ENCODE data around the gene KRT34. TPM values are rescaled to one million over a fixed set of nuclear protein-coding genes. Genes with fewer than 3 reads are reported as not detected.
"Not testable (repeated sequence)": the region's sequence is repeated elsewhere in the genome, so short reads cannot be mapped to it uniquely, and the experiment has no call there.

KRT34 gene
- polyA plus RNA-seq, 4 donors, result not detected

- FAIRE-seq (no peak), DNase-seq (no peak)
- H3K27me3 ChIP-seq (ENCODE audit: control insufficient read depth in 3 of 3, insufficient read depth in 3 of 3, low read length in 3 of 3), result peaks cover 0 to 7% (median 0%) of the 10 kb centered on the region in 3 donors
- H3K9me3 ChIP-seq (ENCODE audit: control insufficient read depth in 2 of 2, insufficient read depth in 1 of 2, low read depth in 1 of 2, low read length in 1 of 2), result peaks cover 0 to 10% of the 10 kb centered on the region in 2 donors
- no peak overlapping the region for H3K4me3 ChIP-seq (ENCODE audit: low read depth in 1 of 3, low read length in 3 of 3)
- 15 to 41% (median 25%) methylated on average over 2 of the region's 2 CpGs for WGBS, 3 donors
- no peaks in the 10 kb centered on the region for H3K4me1 ChIP-seq (ENCODE audit: control insufficient read depth in 3 of 3, insufficient read depth in 2 of 3, low read depth in 1 of 3, low read length in 2 of 3)
- no peaks in the 10 kb centered on the region for H3K36me3 ChIP-seq (ENCODE audit: control insufficient read depth in 3 of 3, insufficient read depth in 2 of 3, low read depth in 1 of 3, low read length in 3 of 3)
- no peak overlapping the region for H3K27ac ChIP-seq (ENCODE audit: low read depth in 1 of 3, low read length in 2 of 3)
Observed at GRCh38 chr17:41391535-41391934, 9.4 kb upstream of the KRT34 start.

GRCh38 chr17:41390411-41390938, 8.4 kb upstream of the KRT34 start:
- Histone ChIP-seq H3K4me1 (ENCODE audit: control insufficient read depth in 3 of 3, insufficient read depth in 2 of 3, low read depth in 1 of 3, low read length in 2 of 3) (no peaks in the 10 kb centered on the region), H3K36me3 (ENCODE audit: control insufficient read depth in 3 of 3, insufficient read depth in 2 of 3, low read depth in 1 of 3, low read length in 3 of 3) (no peaks in the 10 kb centered on the region), H3K9me3 (ENCODE audit: control insufficient read depth in 2 of 2, insufficient read depth in 1 of 2, low read depth in 1 of 2, low read length in 1 of 2) (peaks cover 0 to 10% of the 10 kb centered on the region in 2 donors), H3K27me3 (ENCODE audit: control insufficient read depth in 3 of 3, insufficient read depth in 3 of 3, low read length in 3 of 3) (peaks cover 0 to 5% (median 0%) of the 10 kb centered on the region in 3 donors), H3K4me3 (ENCODE audit: low read depth in 1 of 3, low read length in 3 of 3) (no peak overlapping the region), H3K27ac (ENCODE audit: low read depth in 1 of 3, low read length in 2 of 3) (no peak overlapping the region)
- DNase-seq (peak; percentile 10 to 46), FAIRE-seq (no peak)
- 21 to 41% (median 27%) methylated on average over 7 of the region's 7 CpGs for WGBS, 3 donors

GRCh38 chr17:41387670-41388069, 5.6 kb upstream of the KRT34 start:
- Histone ChIP-seq H3K4me1 (ENCODE audit: control insufficient read depth in 3 of 3, insufficient read depth in 2 of 3, low read depth in 1 of 3, low read length in 2 of 3) (no peaks in the 10 kb centered on the region), H3K36me3 (ENCODE audit: control insufficient read depth in 3 of 3, insufficient read depth in 2 of 3, low read depth in 1 of 3, low read length in 3 of 3) (no peaks in the 10 kb centered on the region), H3K4me3 (ENCODE audit: low read depth in 1 of 3, low read length in 3 of 3) (no peak overlapping the region), H3K27me3 (ENCODE audit: control insufficient read depth in 3 of 3, insufficient read depth in 3 of 3, low read length in 3 of 3) (peaks cover 0 to 2% (median 0%) of the 10 kb centered on the region in 3 donors), H3K27ac (ENCODE audit: low read depth in 1 of 3, low read length in 2 of 3) (no peak overlapping the region), H3K9me3 (ENCODE audit: control insufficient read depth in 2 of 2, insufficient read depth in 1 of 2, low read depth in 1 of 2, low read length in 1 of 2) (peaks cover 0 to 7% of the 10 kb centered on the region in 2 donors)
- DNase-seq (no peak), FAIRE-seq (no peak)
- WGBS, 3 donors, result 79 to 86% (median 85%) methylated on average over 4 of the region's 4 CpGs

- DNase-seq (no peak), FAIRE-seq (no peak)
- peaks cover 0 to 7% of the 10 kb centered on the region in 2 donors for H3K9me3 ChIP-seq (ENCODE audit: control insufficient read depth in 2 of 2, insufficient read depth in 1 of 2, low read depth in 1 of 2, low read length in 1 of 2)
- no peak overlapping the region for H3K4me3 ChIP-seq (ENCODE audit: low read depth in 1 of 3, low read length in 3 of 3)
- H3K27me3 ChIP-seq (ENCODE audit: control insufficient read depth in 3 of 3, insufficient read depth in 3 of 3, low read length in 3 of 3), result peaks cover 0 to 2% (median 2%) of the 10 kb centered on the region in 3 donors
- H3K36me3 ChIP-seq (ENCODE audit: control insufficient read depth in 3 of 3, insufficient read depth in 2 of 3, low read depth in 1 of 3, low read length in 3 of 3), result no peaks in the 10 kb centered on the region
- 94 to 98% (median 96%) methylated on average over 1 of the region's 1 CpG for WGBS, 3 donors
- no peak overlapping the region for H3K27ac ChIP-seq (ENCODE audit: low read depth in 1 of 3, low read length in 2 of 3)
- H3K4me1 ChIP-seq (ENCODE audit: control insufficient read depth in 3 of 3, insufficient read depth in 2 of 3, low read depth in 1 of 3, low read length in 2 of 3), result no peaks in the 10 kb centered on the region
Observed at GRCh38 chr17:41386227-41386626, 4.1 kb upstream of the KRT34 start.

- no peak overlapping the region for H3K4me3 ChIP-seq (ENCODE audit: low read depth in 1 of 3, low read length in 3 of 3)
- H3K9me3 ChIP-seq (ENCODE audit: control insufficient read depth in 2 of 2, insufficient read depth in 1 of 2, low read depth in 1 of 2, low read length in 1 of 2), result peaks cover 0 to 7% of the 10 kb centered on the region in 2 donors
- H3K27ac ChIP-seq (ENCODE audit: low read depth in 1 of 3, low read length in 2 of 3), result no peak overlapping the region
- DNase-seq, result no peak
- H3K27me3 ChIP-seq (ENCODE audit: control insufficient read depth in 3 of 3, insufficient read depth in 3 of 3, low read length in 3 of 3), result peaks cover 0 to 5% (median 2%) of the 10 kb centered on the region in 3 donors
- H3K36me3 ChIP-seq (ENCODE audit: control insufficient read depth in 3 of 3, insufficient read depth in 2 of 3, low read depth in 1 of 3, low read length in 3 of 3), result no peaks in the 10 kb centered on the region
- 96 to 100% (median 97%) methylated on average over 1 of the region's 1 CpG for WGBS, 3 donors
- FAIRE-seq, result no peak
- H3K4me1 ChIP-seq (ENCODE audit: control insufficient read depth in 3 of 3, insufficient read depth in 2 of 3, low read depth in 1 of 3, low read length in 2 of 3), result no peaks in the 10 kb centered on the region
Observed at GRCh38 chr17:41383690-41384089, 1.6 kb upstream of the KRT34 start.

- WGBS, 3 donors, result 87 to 92% (median 92%) methylated on average over 1 of the region's 1 CpG
- H3K4me1 ChIP-seq (ENCODE audit: control insufficient read depth in 3 of 3, insufficient read depth in 2 of 3, low read depth in 1 of 3, low read length in 2 of 3), result no peaks in the 10 kb centered on the region
- H3K36me3 ChIP-seq (ENCODE audit: control insufficient read depth in 3 of 3, insufficient read depth in 2 of 3, low read depth in 1 of 3, low read length in 3 of 3), result no peaks in the 10 kb centered on the region
- FAIRE-seq (no peak), DNase-seq (no peak)
- H3K27me3 ChIP-seq (ENCODE audit: control insufficient read depth in 3 of 3, insufficient read depth in 3 of 3, low read length in 3 of 3), result peaks cover 0 to 5% (median 2%) of the 10 kb centered on the region in 3 donors
- H3K9me3 ChIP-seq (ENCODE audit: control insufficient read depth in 2 of 2, insufficient read depth in 1 of 2, low read depth in 1 of 2, low read length in 1 of 2), result peaks cover 0 to 2% of the 10 kb centered on the region in 2 donors
- no peak overlapping the region for H3K27ac ChIP-seq (ENCODE audit: low read depth in 1 of 3, low read length in 2 of 3)
- H3K4me3 ChIP-seq (ENCODE audit: low read depth in 1 of 3, low read length in 3 of 3), result no peak overlapping the region
Observed at GRCh38 chr17:41382394-41382793, 288 bp upstream of the KRT34 start.

GRCh38 chr17:41380091-41380490, 2.0 kb downstream of the KRT34 start:
- H3K4me1 ChIP-seq (ENCODE audit: control insufficient read depth in 3 of 3, insufficient read depth in 2 of 3, low read depth in 1 of 3, low read length in 2 of 3); H3K36me3 ChIP-seq (ENCODE audit: control insufficient read depth in 3 of 3, insufficient read depth in 2 of 3, low read depth in 1 of 3, low read length in 3 of 3); FAIRE-seq; H3K27ac ChIP-seq (ENCODE audit: low read depth in 1 of 3, low read length in 2 of 3); H3K4me3 ChIP-seq (ENCODE audit: low read depth in 1 of 3, low read length in 3 of 3); DNase-seq; H3K9me3 ChIP-seq (ENCODE audit: control insufficient read depth in 2 of 2, insufficient read depth in 1 of 2, low read depth in 1 of 2, low read length in 1 of 2); H3K27me3 ChIP-seq (ENCODE audit: control insufficient read depth in 3 of 3, insufficient read depth in 3 of 3, low read length in 3 of 3): not testable (repeated sequence)
- WGBS, 3 donors, result 76 to 86% (median 86%) methylated on average over 7 of the region's 7 CpGs

- no peak overlapping the region for H3K27ac ChIP-seq (ENCODE audit: low read depth in 1 of 3, low read length in 2 of 3)
- no peak overlapping the region for H3K4me3 ChIP-seq (ENCODE audit: low read depth in 1 of 3, low read length in 3 of 3)
- WGBS, 3 donors, result 25 to 26% (median 25%) methylated on average over 2 of the region's 2 CpGs
- FAIRE-seq (no peak), DNase-seq (no peak)
- no peaks in the 10 kb centered on the region for H3K4me1 ChIP-seq (ENCODE audit: control insufficient read depth in 3 of 3, insufficient read depth in 2 of 3, low read depth in 1 of 3, low read length in 2 of 3)
- H3K36me3 ChIP-seq (ENCODE audit: control insufficient read depth in 3 of 3, insufficient read depth in 2 of 3, low read depth in 1 of 3, low read length in 3 of 3), result no peaks in the 10 kb centered on the region
- peaks cover 0 to 2% of the 10 kb centered on the region in 2 donors for H3K9me3 ChIP-seq (ENCODE audit: control insufficient read depth in 2 of 2, insufficient read depth in 1 of 2, low read depth in 1 of 2, low read length in 1 of 2)
- peaks cover 0 to 6% (median 4%) of the 10 kb centered on the region in 3 donors for H3K27me3 ChIP-seq (ENCODE audit: control insufficient read depth in 3 of 3, insufficient read depth in 3 of 3, low read length in 3 of 3)
Observed at GRCh38 chr17:41377546-41377945, 4.6 kb downstream of the KRT34 start.

GRCh38 chr17:41369713-41370112, 12.4 kb downstream of the KRT34 start, which contains the start of gene KRT33B:
KRT33B (minus strand) TSS chr17:41369813; CDS start chr17:41369750, 63 bp downstream.
- DNase-seq (no peak), FAIRE-seq (no peak)
- Histone ChIP-seq H3K4me3 (ENCODE audit: low read depth in 1 of 3, low read length in 3 of 3) (no peak within 1 kb of the TSS), H3K27ac (ENCODE audit: low read depth in 1 of 3, low read length in 2 of 3) (no peak within 1 kb of the TSS), H3K27me3 (ENCODE audit: control insufficient read depth in 3 of 3, insufficient read depth in 3 of 3, low read length in 3 of 3) (peaks cover 0 to 4% (median 3%) of the 10 kb centered on the region in 3 donors), H3K36me3 (ENCODE audit: control insufficient read depth in 3 of 3, insufficient read depth in 2 of 3, low read depth in 1 of 3, low read length in 3 of 3) (no peaks in the 10 kb centered on the region), H3K9me3 (ENCODE audit: control insufficient read depth in 2 of 2, insufficient read depth in 1 of 2, low read depth in 1 of 2, low read length in 1 of 2) (peaks cover 0 to under 1% of the 10 kb centered on the region in 2 donors), H3K4me1 (ENCODE audit: control insufficient read depth in 3 of 3, insufficient read depth in 2 of 3, low read depth in 1 of 3, low read length in 2 of 3) (no peaks in the 10 kb centered on the region)
- 95 to 100% (median 100%) methylated on average over 1 of the region's 1 CpG for WGBS, 3 donors

Data from small intestine (tissue), 7 donors.